Measurements from ENCODE around the gene ZBTB46. TPM values are rescaled to one million over a fixed set of nuclear protein-coding genes. Genes with fewer than 3 reads are reported as not detected.
"Not testable (repeated sequence)": the region's sequence is repeated elsewhere in the genome, so short reads cannot be mapped to it uniquely, and the experiment has no call there.

The ZBTB46 gene, protein sequence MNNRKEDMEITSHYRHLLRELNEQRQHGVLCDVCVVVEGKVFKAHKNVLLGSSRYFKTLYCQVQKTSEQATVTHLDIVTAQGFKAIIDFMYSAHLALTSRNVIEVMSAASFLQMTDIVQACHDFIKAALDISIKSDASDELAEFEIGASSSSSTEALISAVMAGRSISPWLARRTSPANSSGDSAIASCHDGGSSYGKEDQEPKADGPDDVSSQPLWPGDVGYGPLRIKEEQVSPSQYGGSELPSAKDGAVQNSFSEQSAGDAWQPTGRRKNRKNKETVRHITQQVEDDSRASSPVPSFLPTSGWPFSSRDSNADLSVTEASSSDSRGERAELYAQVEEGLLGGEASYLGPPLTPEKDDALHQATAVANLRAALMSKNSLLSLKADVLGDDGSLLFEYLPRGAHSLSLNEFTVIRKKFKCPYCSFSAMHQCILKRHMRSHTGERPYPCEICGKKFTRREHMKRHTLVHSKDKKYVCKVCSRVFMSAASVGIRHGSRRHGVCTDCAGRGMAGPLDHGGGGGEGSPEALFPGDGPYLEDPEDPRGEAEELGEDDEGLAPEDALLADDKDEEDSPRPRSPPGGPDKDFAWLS
- total RNA-seq: under 1 TPM in 1 of 2 experiments, not detected in 1; 0.10 TPM

DNA sequence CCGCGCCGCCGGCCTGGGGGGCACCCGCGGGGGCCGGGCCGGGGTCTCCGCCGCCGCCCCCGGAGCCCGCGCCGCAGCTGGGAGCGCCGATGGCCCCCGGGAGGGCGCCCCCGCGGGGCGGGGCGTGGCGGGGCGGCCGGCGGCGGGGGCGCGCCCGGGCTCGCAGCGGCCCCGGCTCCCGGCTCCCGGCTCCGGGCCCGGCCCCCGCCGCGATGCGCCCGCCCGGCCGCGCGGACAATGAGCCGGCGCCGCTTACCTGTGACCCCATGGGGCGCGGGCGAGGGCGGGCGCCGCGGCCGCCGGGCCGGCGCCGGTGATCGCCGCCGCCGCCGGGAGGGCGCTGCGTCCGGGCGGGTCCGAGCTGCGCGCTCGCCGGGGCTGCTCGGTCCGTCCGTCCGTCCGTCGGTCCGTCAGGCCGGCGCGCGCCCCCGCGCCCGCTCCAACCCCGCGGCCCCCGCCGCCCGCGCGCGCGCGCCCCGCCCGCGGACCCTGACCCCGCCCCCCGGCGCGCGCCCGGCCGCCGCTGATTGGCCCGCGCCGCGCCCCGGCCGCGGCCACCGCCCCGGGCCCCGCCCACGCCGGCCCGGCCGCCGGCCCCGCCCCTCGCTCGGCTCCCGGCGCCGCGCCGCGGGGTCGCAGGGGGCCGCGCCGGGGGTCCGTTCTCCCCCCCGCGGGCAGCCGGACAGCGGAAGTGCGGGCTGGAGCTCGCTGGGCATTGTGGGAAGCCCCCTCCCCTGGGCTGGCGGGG lies at the start of gene ZBTB46:
Gene ZBTB46, minus strand, starts transcription at position 424 of the 748 bp plus-strand sequence. CDS start 40,507 bp downstream, outside the sequence.
- no peaks in the 10 kb centered on the region for H3K9me3 Mint-ChIP-seq (ENCODE audit: insufficient read depth)
- DNase-seq: no peak
- peaks cover 6% of the 10 kb centered on the region for H3K4me1 Mint-ChIP-seq (ENCODE audit: low read depth)
- no peak within 1 kb of the TSS for H3K27ac Mint-ChIP-seq
- no peaks in the 10 kb centered on the region for H3K36me3 Mint-ChIP-seq (ENCODE audit: low read depth)
- peak within 1 kb of the TSS; percentile 68 for H3K4me3 Mint-ChIP-seq
- peak; percentile 54 for ATAC-seq
- ChIA-PET CTCF (no interaction called here), POLR2A (no interaction called here)
- peaks cover 43% of the 10 kb centered on the region for H3K27me3 Mint-ChIP-seq (ENCODE audit: low read depth)

DNA sequence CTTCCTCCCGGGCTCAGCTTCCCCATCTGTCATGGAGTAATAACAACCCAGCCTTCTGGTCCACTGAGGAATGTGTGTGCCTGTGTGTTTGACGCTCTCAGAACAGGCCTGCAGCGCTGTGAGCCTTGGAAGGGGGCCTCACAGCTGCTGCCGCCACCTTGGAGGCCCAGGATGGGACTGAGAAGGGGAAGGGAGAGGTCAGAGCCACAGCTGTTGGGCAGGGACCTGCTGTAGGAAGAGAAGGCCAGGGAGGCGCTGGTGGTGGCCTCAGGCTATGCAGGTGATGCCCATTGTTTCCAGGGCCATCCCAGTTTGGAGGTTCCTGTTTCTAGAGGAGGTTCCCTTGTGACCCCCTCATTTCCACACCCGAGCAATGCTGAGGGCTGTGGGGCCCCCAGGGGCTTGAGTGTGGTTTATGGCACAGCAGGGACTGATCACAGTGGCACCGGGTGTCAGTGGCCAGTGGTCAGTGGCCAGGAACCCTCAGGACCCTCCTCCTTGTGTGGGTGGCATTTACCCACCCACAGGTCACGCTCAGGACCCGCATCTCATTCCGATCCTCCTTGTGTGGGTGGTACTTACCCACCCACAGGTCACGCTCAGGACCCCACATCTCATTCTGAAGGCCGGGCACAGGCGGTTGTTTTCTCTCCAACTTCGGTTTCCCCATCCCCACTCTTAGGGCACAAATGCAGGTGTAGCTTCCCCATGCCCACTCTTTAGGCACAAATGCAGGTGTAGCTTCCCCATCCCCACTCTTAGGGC lies 48.0 kb upstream of the ZBTB46 start:
- H3K9me3 Mint-ChIP-seq (ENCODE audit: insufficient read depth): no peaks in the 10 kb centered on the region
- POLR2A ChIA-PET: no interaction called here
- H3K4me3 Mint-ChIP-seq: no peak overlapping the region
- ATAC-seq (no peak), DNase-seq (no peak)
- peaks cover 4% of the 10 kb centered on the region for H3K4me1 Mint-ChIP-seq (ENCODE audit: low read depth)
- peaks cover 23% of the 10 kb centered on the region for H3K36me3 Mint-ChIP-seq (ENCODE audit: low read depth)
- H3K27me3 Mint-ChIP-seq (ENCODE audit: low read depth): no peaks in the 10 kb centered on the region
- CTCF ChIA-PET: no interaction called here
- no peak overlapping the region for H3K27ac Mint-ChIP-seq

DNA sequence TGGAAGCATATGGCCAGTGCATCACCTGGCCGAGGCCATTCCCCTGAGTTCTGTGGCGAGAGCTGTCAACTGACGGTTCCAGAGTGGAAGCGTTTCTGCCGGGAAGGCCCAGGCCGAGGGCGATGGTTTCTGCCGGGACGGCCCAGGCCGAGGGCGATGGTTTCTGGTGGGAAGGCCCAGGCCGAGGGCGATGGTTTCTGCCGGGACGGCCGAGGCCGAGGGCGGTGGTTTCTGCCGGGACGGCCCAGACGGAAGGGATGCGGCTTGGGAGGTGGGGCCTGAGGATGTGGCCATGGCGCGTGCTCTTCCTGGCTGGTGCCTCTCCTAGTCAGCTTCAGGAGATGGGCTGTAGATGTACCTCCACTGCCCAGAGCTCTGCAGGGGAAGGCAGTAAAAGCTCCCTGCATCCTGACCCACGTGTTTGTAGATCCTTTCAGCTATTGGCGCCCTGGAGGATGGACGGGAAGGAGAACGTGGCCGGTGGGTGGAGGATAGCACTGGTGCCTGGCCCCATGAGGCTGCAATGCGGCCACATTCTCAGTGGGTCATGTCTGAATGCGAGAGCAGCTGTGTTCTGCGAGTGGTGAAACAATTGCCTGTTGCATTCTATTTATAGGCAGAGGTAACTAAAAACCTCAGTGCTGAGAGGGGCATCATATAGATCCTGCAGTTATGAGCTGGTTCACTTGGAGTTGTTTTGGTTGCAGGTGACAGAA lies 46.8 kb upstream of the ZBTB46 start:
- DNase-seq (no peak), ATAC-seq (no peak)
- H3K27ac Mint-ChIP-seq: no peak overlapping the region
- H3K36me3 Mint-ChIP-seq (ENCODE audit: low read depth): peaks cover 26% of the 10 kb centered on the region
- peaks cover 8% of the 10 kb centered on the region for H3K4me1 Mint-ChIP-seq (ENCODE audit: low read depth)
- H3K9me3 Mint-ChIP-seq (ENCODE audit: insufficient read depth): no peaks in the 10 kb centered on the region
- H3K27me3 Mint-ChIP-seq (ENCODE audit: low read depth): no peaks in the 10 kb centered on the region
- no peak overlapping the region for H3K4me3 Mint-ChIP-seq
- ChIA-PET CTCF (no interaction called here), POLR2A (no interaction called here)

DNA sequence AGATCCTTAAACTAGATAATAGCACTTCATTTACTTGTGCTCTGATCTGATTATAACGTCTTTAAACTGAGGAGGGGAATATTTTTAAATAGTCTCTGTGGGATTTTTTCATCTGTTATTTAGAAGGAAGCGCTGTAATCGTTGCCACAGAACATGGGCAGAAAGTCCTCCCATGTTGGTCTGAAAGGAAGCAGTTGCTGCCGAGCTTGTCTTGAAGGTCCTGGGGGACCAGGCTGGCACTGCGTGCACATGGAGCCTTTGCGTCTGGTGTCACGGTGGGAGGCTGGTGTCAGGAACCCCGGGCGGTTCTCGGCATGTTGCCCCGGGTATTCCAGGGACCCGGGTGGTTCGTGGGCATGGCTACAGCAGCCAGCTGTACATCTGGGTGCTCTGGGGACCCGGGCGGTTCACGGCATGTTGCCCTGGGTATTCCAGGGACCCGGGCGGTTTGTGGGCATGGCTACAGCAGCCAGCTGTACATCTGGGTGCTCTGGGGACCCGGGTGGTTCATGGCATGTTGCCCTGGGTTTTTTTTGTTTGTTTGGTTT lies 45.5 kb upstream of the ZBTB46 start:
- Mint-ChIP-seq H3K27me3 (ENCODE audit: low read depth) (no peaks in the 10 kb centered on the region), H3K36me3 (ENCODE audit: low read depth) (peaks cover 34% of the 10 kb centered on the region), H3K27ac (no peak overlapping the region), H3K9me3 (ENCODE audit: insufficient read depth) (no peaks in the 10 kb centered on the region), H3K4me3 (no peak overlapping the region), H3K4me1 (ENCODE audit: low read depth) (peaks cover 9% of the 10 kb centered on the region)
- no peak for ATAC-seq
- no peak for DNase-seq
- ChIA-PET CTCF (interaction anchor here (2.8 kb wide), 1 partner anchor 11 kb away, joined by 14 read pairs; the partner anchor contains the start of gene TPD52L2), POLR2A (interaction anchor here (1.9 kb wide), 1 partner anchor 11 kb away, joined by 7 read pairs; the partner anchor contains the start of gene TPD52L2)

DNA sequence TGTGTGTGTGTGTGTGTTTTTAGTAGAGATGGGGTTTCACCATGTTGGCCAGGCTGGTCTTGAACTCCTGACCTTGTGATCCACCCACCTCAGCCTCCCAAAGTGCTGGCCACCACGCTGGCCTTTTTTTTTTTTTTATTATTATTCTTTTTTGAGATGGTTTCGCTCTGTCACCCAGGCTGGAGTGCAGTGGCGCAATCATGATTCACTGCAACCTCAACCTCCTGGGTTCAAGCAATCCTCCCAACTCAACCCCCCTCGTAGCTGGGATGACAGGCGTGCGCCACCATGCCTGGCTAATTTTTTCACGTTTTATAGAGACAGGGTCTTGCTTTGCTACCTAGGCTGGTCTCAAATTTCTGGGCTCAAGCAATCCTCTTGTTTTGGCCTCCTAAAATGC lies 43.2 kb upstream of the ZBTB46 start:
- not testable (repeated sequence) for H3K27me3 Mint-ChIP-seq (ENCODE audit: low read depth); H3K27ac Mint-ChIP-seq; H3K4me3 Mint-ChIP-seq; H3K4me1 Mint-ChIP-seq (ENCODE audit: low read depth); ATAC-seq; DNase-seq; H3K9me3 Mint-ChIP-seq (ENCODE audit: insufficient read depth)
- ChIA-PET CTCF (interaction anchor here (2.8 kb wide), 1 partner anchor 9 kb away, joined by 14 read pairs; the partner anchor contains the start of gene TPD52L2), POLR2A (interaction anchor here (0.6 kb wide), 1 partner anchor 8 kb away, joined by 3 read pairs; no protein-coding TSS in a partner anchor)
- H3K36me3 Mint-ChIP-seq (ENCODE audit: low read depth): peaks cover 43% of the 10 kb centered on the region

DNA sequence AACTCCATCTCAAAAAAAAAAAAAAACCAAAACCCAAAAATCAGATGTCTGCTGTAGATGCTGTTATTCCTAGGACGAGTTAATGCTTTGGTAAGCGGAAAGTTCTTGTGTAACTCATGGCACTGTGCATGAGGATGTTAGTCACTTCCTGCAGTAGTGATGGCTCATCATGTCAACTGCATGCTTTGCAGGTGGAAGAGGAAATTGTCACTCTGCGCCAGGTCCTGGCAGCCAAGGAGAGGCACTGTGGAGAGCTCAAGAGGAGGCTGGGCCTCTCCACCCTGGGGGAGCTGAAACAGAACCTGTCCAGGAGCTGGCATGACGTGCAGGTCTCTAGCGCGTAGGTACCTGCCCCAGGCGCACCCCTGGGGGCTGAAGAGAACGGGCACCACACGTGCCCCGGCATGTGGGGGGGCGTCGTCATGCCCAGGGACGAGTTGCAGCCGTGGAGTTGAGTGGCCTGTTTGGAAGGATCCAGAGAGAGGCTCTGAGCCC lies 42.5 kb upstream of the ZBTB46 start:
- ChIA-PET CTCF (interaction anchor here (2.8 kb wide), 1 partner anchor 8 kb away, joined by 14 read pairs; the partner anchor contains the start of gene TPD52L2), POLR2A (interaction anchor here (0.6 kb wide), 1 partner anchor 8 kb away, joined by 3 read pairs; no protein-coding TSS in a partner anchor)
- ATAC-seq (peak; percentile 64), DNase-seq (peak; percentile 38)
- Mint-ChIP-seq H3K4me1 (ENCODE audit: low read depth) (peaks cover 9% of the 10 kb centered on the region), H3K9me3 (ENCODE audit: insufficient read depth) (no peaks in the 10 kb centered on the region), H3K27ac (peak overlapping the region; percentile 64), H3K27me3 (ENCODE audit: low read depth) (no peaks in the 10 kb centered on the region), H3K36me3 (ENCODE audit: low read depth) (peaks cover 46% of the 10 kb centered on the region), H3K4me3 (no peak overlapping the region)

DNA sequence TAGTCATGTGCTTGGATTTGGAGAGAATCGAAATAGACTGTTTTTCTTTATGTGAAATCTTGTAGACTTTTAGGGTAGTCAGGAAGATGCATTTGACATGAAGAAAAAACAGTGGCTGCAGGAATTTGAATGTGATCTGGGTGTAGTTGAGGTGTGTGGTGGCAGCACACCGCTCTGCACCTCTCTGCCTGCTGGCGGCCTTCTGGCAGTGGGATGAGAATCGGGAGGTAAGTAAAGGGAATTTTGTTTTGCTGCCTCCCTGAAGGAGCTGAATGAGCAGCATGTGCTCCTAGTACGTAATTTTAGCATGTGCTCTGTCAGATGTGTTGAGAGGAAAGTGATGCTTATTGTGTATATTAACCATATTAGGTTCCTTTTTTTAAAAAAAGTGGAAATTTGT lies 37.2 kb upstream of the ZBTB46 start:
- H3K36me3 Mint-ChIP-seq (ENCODE audit: low read depth): peaks cover 34% of the 10 kb centered on the region
- DNase-seq: no peak
- ChIA-PET POLR2A (no interaction called here), CTCF (interaction anchor here (0.9 kb wide), 1 partner anchor 106 kb away, joined by 3 read pairs; no protein-coding TSS in a partner anchor)
- H3K4me3 Mint-ChIP-seq: no peak overlapping the region
- no peaks in the 10 kb centered on the region for H3K9me3 Mint-ChIP-seq (ENCODE audit: insufficient read depth)
- no peak for ATAC-seq
- H3K27ac Mint-ChIP-seq: no peak overlapping the region
- H3K27me3 Mint-ChIP-seq (ENCODE audit: low read depth): no peaks in the 10 kb centered on the region
- H3K4me1 Mint-ChIP-seq (ENCODE audit: low read depth): peaks cover 23% of the 10 kb centered on the region

DNA sequence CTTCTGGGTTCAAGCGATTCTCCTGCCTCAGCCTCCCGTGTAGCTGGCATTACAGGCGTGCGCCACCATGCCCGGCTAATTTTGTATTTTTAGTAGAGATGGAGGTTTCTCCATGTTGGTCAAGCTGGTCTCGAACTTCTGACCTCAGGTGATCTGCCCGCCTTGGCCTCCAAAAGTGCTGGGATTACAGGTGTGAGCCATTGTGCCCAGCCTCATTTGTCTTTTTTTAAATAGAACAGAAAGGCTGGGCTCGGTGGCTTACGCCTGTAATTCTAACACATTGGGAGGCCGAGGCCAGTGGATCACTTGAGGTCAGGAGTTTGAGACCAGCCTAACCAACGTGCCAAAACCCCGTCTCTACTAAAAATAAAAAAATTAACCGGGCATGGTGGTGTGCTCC lies 36.0 kb upstream of the ZBTB46 start:
- CTCF ChIA-PET: interaction anchor here (3.6 kb wide), 1 partner anchor 8 kb away, joined by 14 read pairs; no protein-coding TSS in a partner anchor
- Mint-ChIP-seq H3K36me3 (ENCODE audit: low read depth) (peaks cover 32% of the 10 kb centered on the region), H3K4me1 (ENCODE audit: low read depth) (peaks cover 22% of the 10 kb centered on the region)
- ATAC-seq; H3K27ac Mint-ChIP-seq; H3K4me3 Mint-ChIP-seq; H3K27me3 Mint-ChIP-seq (ENCODE audit: low read depth); H3K9me3 Mint-ChIP-seq (ENCODE audit: insufficient read depth); POLR2A ChIA-PET; DNase-seq: not testable (repeated sequence)

DNA sequence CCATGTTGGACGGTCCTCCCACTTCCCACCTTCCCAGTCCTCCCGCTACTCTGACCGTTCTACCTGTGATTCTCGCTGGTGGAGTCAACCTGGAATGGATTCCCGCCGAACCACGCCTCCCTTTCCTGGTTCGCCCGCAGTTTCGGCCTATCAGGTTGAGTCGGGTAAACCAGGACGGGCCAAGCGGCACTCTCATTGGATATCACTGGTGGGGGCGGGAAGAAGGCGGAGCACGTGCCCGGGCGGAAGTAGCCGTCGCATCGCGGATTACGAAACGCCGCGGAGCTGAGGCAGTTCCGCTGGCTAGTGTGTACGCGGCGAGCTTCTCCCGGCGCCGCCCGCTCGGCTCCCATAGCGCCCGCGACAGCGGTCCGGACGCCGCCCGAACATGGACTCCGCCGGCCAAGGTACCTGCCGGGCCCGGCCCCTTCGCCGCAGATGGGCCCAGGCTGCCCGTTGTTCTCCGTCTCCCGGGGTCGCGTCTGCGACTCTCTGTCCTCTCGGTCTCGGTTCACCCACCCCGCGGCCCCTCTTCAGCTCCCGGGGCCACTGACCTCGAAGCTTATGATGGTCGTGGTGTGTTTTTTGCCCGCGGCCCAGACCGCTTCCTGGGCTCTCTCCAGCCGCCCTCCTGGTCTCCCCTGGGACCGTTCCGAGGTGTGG lies 34.0 kb upstream of the ZBTB46 start, which contains the start of gene TPD52L2:
Gene TPD52L2, plus strand, starts transcription at position 293 of the 663 bp plus-strand sequence. Its CDS starts 96 bp downstream, at position 389.
- peak within 1 kb of the TSS; percentile 96 for H3K27ac Mint-ChIP-seq
- H3K9me3 Mint-ChIP-seq (ENCODE audit: insufficient read depth): no peaks in the 10 kb centered on the region
- H3K4me3 Mint-ChIP-seq: peak within 1 kb of the TSS; percentile 94
- ChIA-PET POLR2A (interaction anchor here (0.6 to 2.5 kb wide), 15 partner anchors 11 to 344 kb away, joined by 3 to 14 read pairs (median 4); partner anchors contain the start of genes LIME1, PTK6, RGS19 and RTEL1), CTCF (interaction anchor here (0.6 to 4.4 kb wide), 19 partner anchors 10 to 327 kb away, joined by 3 to 46 read pairs (median 6); partner anchors contain the start of genes ARFRP1, LIME1, OPRL1 and PRPF6)
- ATAC-seq (peak; percentile 90), DNase-seq (peak; percentile 99)
- H3K4me1 Mint-ChIP-seq (ENCODE audit: low read depth): peaks cover 22% of the 10 kb centered on the region
- H3K27me3 Mint-ChIP-seq (ENCODE audit: low read depth): no peaks in the 10 kb centered on the region
- peaks cover 34% of the 10 kb centered on the region for H3K36me3 Mint-ChIP-seq (ENCODE audit: low read depth)

All from activated CD8-positive, alpha-beta T cell treated with anti-CD3 and anti-CD28 coated beads, Interleukin-2, amount 10 ng/mL, durations not matched to agents 7 days and 5 days (primary cell).